NB4 (cell line): ENCODE results near the gene MTAP.

ENCODE experiments used
- DNase-seq: peaks from one replicate; pipeline ENCODE4 v3.0.0; 2010; ENCODE audit warnings: low read depth
- H3K4me3 ChIP-seq: one replicate; pipeline ENCODE4 v1.5.1; 2011; ENCODE audit warnings: mild to moderate bottlenecking, low read depth, low read length, moderate library complexity
- MAX ChIP-seq: IDR thresholded peaks from 2 replicates; pipeline ENCODE4 v1.6.1; 2011; ENCODE audit warnings: low read depth, low read length
- MYC ChIP-seq: IDR thresholded peaks from 2 replicates; pipeline ENCODE4 v1.6.1; 2011; ENCODE audit warnings: low read depth, low read length
- POLR2A ChIP-seq: IDR thresholded peaks from 2 replicates; pipeline ENCODE4 v1.6.1; 2011; ENCODE audit warnings: mild to moderate bottlenecking; ENCODE audit not compliant: insufficient read length; ENCODE audit errors: extremely low read depth
- TF ChIP-seq, protein P1 (sequence below): IDR thresholded peaks from one replicate; pipeline ENCODE4 v1.5.1; 2012; ENCODE audit warnings: low read depth, low read length

Gene MTAP

GRCh38 chr9:21762064-21762463 is 40.4 kb upstream of the MTAP start:
- H3K4me3 ChIP-seq, result no peak overlapping the region
- DNase-seq, result no peak
- TF ChIP-seq, protein P1, sequence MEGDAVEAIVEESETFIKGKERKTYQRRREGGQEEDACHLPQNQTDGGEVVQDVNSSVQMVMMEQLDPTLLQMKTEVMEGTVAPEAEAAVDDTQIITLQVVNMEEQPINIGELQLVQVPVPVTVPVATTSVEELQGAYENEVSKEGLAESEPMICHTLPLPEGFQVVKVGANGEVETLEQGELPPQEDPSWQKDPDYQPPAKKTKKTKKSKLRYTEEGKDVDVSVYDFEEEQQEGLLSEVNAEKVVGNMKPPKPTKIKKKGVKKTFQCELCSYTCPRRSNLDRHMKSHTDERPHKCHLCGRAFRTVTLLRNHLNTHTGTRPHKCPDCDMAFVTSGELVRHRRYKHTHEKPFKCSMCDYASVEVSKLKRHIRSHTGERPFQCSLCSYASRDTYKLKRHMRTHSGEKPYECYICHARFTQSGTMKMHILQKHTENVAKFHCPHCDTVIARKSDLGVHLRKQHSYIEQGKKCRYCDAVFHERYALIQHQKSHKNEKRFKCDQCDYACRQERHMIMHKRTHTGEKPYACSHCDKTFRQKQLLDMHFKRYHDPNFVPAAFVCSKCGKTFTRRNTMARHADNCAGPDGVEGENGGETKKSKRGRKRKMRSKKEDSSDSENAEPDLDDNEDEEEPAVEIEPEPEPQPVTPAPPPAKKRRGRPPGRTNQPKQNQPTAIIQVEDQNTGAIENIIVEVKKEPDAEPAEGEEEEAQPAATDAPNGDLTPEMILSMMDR, result no peak
- TF ChIP-seq MYC, result no peak
- TF ChIP-seq MAX, result no peak
- TF ChIP-seq POLR2A, result no peak

- no peak overlapping the region for H3K4me3 ChIP-seq
- TF ChIP-seq, protein P1, result no peak
- DNase-seq, result no peak
Observed at GRCh38 chr9:21764846-21765245, 37.6 kb upstream of the MTAP start.

- H3K4me3 ChIP-seq, result no peak overlapping the region
- TF ChIP-seq MYC (no peak), MAX (no peak), POLR2A (no peak)
- TF ChIP-seq, protein P1, result no peak
- no peak for DNase-seq
Observed at GRCh38 chr9:21766096-21766495, 36.3 kb upstream of the MTAP start.

GRCh38 chr9:21770871-21771560 is 31.4 kb upstream of the MTAP start:
- DNase-seq, result no peak
- H3K4me3 ChIP-seq, result no peak overlapping the region
- TF ChIP-seq, protein P1, result no peak
- TF ChIP-seq MAX (no peak), POLR2A (no peak), MYC (no peak)

GRCh38 chr9:21777701-21778100 is 24.7 kb upstream of the MTAP start:
- H3K4me3 ChIP-seq, result no peak overlapping the region
- TF ChIP-seq MAX, result no peak
- no peak for TF ChIP-seq MYC
- TF ChIP-seq, protein P1, result no peak
- TF ChIP-seq POLR2A, result no peak
- no peak for DNase-seq

GRCh38 chr9:21778304-21778703 is 24.1 kb upstream of the MTAP start:
- TF ChIP-seq POLR2A, result no peak
- TF ChIP-seq, protein P1, result no peak
- TF ChIP-seq MAX, result no peak
- TF ChIP-seq MYC, result no peak
- no peak overlapping the region for H3K4me3 ChIP-seq

More at GRCh38 chr9:21778304-21778703, 24.1 kb upstream of the MTAP start:
- DNase-seq, result no peak
